IMR-90 (cell line): ENCODE data around the gene TBC1D1.

Experiments
- CTCF ChIP-seq: conservative IDR thresholded peaks from 2 replicates; pipeline ENCODE4 v1.5.1; 2012; ENCODE audit warnings: mild to moderate bottlenecking, low read depth, low read length, improper control_type of control experiment
- MXI1 ChIP-seq: IDR thresholded peaks from 2 replicates; pipeline ENCODE4 v1.6.1; 2012; ENCODE audit warnings: low read depth, mild to moderate bottlenecking, low read length, moderate library complexity, borderline replicate concordance
- POLR2A ChIP-seq: IDR thresholded peaks from 2 replicates; pipeline ENCODE4 v1.6.1; 2012; ENCODE audit warnings: mild to moderate bottlenecking, low read depth, low read length
- RAD21 ChIP-seq: IDR thresholded peaks from 2 replicates; pipeline ENCODE4 v1.6.1; 2012; ENCODE audit warnings: low read length, improper control_type of control experiment
- SMC3 ChIP-seq: fragments of 150-350 bp; IDR thresholded peaks from 2 replicates; pipeline ENCODE4 v1.6.1; 2016; ENCODE audit warnings: low read depth, mild to moderate bottlenecking, antibody characterized with exemption, low read length, moderate library complexity
- USF2 ChIP-seq: fragments of 150-350 bp; IDR thresholded peaks from 2 replicates; pipeline ENCODE4 v1.6.1; 2017; ENCODE audit warnings: mild to moderate bottlenecking, antibody characterized with exemption, low read length, low read depth

GRCh38 chr4:37998226-37998625 lies 107.3 kb downstream of the TBC1D1 start:
- TF ChIP-seq CTCF, result no peak
- no peak for TF ChIP-seq POLR2A
- TF ChIP-seq RAD21, result no peak
- TF ChIP-seq MXI1, result no peak
- no peak for TF ChIP-seq SMC3
- TF ChIP-seq USF2, result no peak
